Epithelial cell of proximal tubule (primary cell): ENCODE data around the gene FST. TPM values are rescaled to one million over a fixed set of nuclear protein-coding genes. Genes with fewer than 3 reads are reported as not detected.

Experiments used
- DNase-seq: peaks from one replicate; pipeline ENCODE4 v3.0.0-alpha.2; 2011; ENCODE audit warnings: low read depth
- H3K4me3 ChIP-seq: 2 replicates; pipeline ENCODE4 v1.5.1; 2011; ENCODE audit warnings: low read depth, mild to moderate bottlenecking, low read length
- CTCF ChIP-seq: conservative IDR thresholded peaks from 2 replicates; pipeline ENCODE4 v1.5.1; 2012; ENCODE audit warnings: low read depth, mild to moderate bottlenecking, low read length
- total RNA-seq: library from RNA; depleted of rRNA; stranded (reverse); fragments of >200 nt; gene quantifications from 2 replicates; pipeline ENCODE4 v1.2.3, GENCODE V29; 2015

FST gene
- total RNA-seq, 1 donor from 2014 or later, result 0.40 TPM

DNA sequence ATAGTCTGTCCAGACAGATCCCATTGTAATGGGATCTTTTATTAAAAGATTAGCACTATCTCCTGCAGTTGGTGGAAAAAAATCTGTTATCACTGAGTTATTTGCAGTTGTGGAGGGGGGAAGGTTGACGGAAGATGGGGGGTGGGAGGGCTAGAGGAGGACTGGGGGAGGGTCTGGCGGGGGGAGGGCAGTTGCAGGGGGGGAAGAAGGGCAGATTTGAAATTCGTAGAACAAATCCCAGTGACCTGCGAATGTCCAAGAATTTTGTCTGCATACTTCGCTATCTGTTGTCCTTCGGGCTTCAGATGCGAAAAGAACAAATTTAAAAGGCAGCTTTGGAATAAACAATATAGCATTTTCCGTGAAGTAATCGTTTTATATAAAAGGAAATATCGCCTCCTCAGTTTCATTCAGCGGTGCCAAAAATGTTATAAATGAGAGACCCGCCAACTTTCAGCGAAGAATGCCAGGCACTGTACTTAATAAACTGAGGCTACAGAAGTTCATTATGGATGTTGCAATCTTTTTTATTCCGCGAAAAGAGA, 1.3 kb upstream of the FST start:
- H3K4me3 ChIP-seq, result peak overlapping the region; percentile 61
- no peak for DNase-seq
- no peak for TF ChIP-seq CTCF

DNA sequence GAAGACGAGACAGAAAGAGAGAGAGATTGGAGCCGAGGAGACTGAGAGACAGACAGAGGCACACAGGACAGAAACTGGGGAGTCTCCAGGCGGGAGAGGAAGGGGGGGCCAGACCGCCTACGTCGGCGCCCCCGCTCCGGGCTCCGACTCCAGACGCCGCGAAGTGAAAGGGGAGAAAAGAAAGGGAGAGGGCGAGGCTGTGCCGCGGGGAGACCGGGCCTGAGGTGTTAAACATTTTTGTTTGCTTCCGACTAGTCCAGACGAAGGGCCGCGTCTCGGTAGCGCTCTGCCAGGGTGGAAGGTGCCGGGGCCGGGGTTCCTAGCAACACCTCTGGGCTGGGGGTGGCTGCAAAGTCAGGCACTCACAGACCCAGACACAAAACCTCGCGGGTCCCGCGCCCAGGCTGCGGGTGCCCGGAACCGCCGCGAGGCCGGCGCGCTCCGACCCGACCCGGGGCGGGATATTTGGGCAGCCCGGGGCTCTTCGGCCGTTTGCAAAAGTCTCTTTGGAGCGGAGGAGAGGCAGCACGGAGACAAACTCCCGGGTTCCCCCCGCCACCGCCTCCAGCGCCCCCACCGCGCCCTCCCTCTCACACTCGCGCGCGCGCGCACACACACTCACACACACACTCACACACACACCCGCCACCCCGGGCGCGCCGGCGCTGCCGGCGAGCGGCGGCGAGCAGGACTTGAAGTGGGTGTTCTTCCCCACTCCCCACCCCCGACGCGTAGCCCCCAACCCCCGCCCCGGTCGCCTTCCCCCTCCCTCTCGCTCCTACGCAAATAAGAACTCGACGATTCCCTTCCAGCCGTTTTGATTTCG, 626 bp upstream of the FST start:
- no peak for DNase-seq
- TF ChIP-seq CTCF, result no peak

DNA sequence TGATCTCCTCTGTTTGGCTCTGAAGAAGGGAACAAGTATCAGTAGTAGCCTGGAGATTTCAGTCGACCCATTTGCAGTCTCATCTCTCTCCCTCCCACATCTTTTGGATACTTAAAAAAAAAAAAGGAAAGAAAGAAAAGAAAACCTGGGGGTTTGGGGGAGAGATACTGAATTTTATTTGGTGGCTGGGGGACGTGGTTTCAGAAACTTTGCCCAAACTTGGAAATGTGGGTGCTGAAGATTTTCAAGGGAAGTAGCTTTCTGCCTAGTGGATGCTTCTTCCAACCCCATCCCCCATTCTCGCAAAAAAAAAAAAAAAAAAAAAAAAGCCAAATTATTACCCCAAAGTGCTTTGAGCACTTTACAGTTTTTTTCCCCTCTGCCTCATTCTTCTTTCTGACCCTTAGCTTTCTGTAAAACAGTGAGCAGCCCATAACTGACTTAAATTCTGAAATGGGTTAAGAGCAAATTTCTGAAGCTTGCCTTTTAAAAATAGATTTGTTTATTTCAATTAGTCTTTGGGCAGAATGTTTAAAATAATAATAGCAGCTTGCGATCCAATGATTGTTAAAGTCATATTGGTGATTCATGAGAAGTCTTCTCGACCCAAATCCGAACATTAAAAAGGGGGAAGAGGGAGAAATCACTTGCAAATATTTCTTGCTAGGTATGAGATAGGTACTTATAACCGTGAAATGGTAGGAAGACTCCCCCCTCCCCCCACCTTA, 894 bp downstream of the FST start:
- no peak for TF ChIP-seq CTCF
- H3K4me3 ChIP-seq, result peak overlapping the region; percentile 61

More for the DNA sequence above, 626 bp upstream of the FST start:
- peak overlapping the region; percentile 61 for H3K4me3 ChIP-seq

GRCh38 chr5:53481887-53482716, 1.7 kb downstream of the FST start:
- TF ChIP-seq CTCF, result peak; percentile 8
- peak overlapping the region; percentile 54 for H3K4me3 ChIP-seq
- DNase-seq, result no peak

More for the DNA sequence above, 894 bp downstream of the FST start:
- no peak for DNase-seq

DNA sequence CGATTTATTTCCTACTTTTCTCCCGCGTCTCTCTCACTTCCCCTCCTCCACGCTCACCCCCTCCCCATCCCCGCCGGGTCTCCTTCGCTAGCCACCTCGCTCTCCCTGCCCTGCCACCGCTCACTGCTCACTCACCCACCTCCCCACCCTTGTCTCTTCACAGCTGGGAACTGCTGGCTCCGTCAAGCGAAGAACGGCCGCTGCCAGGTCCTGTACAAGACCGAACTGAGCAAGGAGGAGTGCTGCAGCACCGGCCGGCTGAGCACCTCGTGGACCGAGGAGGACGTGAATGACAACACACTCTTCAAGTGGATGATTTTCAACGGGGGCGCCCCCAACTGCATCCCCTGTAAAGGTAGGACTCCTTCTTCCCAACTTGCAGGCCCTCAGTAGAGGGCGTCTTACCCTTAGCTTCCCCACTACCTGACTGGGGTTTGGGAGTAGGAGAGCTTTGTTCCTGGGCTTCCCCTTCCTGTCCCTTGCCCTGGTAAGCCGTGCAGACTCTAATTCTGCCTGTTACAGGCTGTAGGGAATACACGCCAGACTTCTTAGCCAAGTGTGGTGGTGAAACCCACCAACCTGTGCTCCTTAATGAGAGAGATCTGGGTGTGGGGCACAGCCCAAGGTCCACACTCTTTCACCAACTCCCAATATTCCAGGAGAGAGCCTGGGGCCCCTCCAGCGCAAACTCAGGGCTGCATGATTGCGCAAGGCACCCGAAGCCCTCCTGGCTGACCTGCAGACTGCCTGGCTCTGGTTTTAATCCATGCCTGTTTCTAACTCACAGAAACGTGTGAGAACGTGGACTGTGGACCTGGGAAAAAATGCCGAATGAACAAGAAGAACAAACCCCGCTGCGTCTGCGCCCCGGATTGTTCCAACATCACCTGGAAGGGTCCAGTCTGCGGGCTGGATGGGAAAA, 2.5 kb downstream of the FST start:
- peak overlapping the region; percentile 54 for H3K4me3 ChIP-seq
- no peak for DNase-seq
- peak; percentile 52 for TF ChIP-seq CTCF

DNA sequence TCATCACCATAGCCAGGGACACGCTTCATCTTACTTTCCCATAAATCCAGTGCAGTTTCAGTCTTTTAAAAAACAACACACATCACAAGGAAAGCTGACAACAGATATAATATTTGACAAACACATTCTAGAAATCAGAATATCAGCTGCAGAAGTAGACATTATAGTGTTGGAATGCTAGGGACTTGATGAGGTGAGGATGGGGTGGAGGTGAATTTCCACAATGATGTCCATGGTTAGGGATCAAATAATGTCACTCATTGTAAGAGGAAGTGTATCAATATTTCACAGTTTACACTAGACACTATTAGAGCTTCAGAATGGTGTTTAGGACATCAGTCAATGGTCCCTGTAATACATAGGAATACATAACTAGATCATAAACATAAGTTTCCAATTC, 7.0 kb downstream of the FST start:
- TF ChIP-seq CTCF, result no peak
- DNase-seq, result no peak
- H3K4me3 ChIP-seq, result no peak overlapping the region
